ENCODE measurements around the gene CARD19. TPM values are rescaled to one million over a fixed set of nuclear protein-coding genes. Genes with fewer than 3 reads are reported as not detected.

CARD19 gene
- total RNA-seq = 128 and 129 TPM in 2 replicates

DNA sequence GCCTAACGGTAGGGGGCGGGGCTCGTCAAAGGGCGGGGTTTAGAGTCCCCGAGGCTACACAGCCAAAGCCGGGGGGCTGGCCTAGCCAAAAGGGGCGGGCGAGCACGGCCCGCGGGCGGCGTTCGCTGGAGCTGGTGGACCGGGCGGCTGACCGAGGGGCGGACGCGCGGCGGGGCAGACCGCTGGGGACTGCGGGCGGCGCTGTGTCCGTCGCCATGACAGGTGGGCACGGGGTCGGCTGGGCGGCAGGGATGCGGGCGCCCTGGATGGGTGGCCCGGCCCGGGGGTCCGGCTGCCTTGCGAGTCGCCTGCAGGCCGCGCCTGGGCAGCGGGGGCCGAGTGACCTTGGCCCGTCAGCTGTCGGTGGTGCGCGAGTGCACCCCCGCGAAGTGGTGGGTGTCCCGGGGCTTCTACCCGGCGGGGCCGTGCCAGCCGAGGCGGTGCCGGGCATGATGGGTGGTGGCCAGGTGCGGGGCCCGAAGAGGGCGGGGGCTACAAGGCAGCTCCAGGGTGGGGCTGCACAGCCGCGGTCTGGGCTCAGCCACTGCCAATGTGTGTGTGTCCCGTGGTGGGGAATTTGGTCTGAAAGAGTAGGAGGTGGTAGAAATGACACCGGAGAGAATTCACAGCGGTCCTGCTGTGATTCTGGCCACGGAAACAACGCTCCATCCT lies at the start of gene CARD19:
Gene CARD19, plus strand, starts transcription at position 87 of the 672 bp plus-strand sequence. Its CDS starts 129 bp downstream, at position 216.

DNA sequence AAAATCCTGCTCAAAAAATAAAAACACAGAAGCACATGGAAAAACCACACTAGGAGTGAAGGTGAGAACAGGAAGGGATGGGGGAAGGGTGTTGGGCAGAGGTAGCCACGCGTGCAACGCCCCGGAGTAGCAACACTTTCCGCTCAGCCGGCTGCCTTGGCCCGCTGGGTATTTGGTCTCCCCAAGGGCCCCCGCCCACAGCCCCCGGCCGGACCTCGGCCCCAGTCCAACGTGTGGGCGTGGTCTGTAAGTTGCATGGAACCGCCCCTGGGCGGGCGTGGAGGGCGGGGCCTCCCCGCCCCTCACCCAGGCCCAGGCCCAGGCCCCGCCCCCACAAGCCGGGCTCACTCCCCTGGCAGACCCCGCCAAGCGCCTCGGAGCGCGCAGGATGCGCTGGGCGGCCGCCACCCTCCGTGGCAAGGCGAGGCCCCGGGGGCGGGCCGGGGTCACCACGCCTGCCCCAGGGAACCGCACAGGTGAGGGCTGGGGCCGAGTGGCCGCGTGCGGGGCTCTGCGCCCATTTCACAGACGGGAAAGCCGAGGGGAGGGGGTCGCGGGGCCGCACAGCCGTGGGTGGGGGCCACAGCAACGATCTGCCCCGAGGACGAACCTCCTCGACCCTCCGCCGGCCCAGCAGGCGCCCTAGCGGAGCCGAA lies 37.5 kb upstream of the CARD19 start, which contains the start of gene SUSD3:
Gene SUSD3, plus strand, starts transcription at position 347 of the 656 bp plus-strand sequence. Its CDS starts 42 bp downstream, at position 389.

GRCh38 chr9:93134015-93134739 lies 38.2 kb downstream of the CARD19 start, which contains the start of gene NINJ1:
Gene NINJ1, minus strand, starts transcription at chr9:93134251. Its CDS starts 34 bp downstream, at chr9:93134217.

Other genes starting within 250 kb of the CARD19 start
- 3.6 and 4.4 TPM in 2 replicates for gene ZNF484, start 218.2 kb upstream of the CARD19 start, total RNA-seq
- gene FGD3, start 148.7 kb upstream of the CARD19 start, total RNA-seq = not detected in 2 replicates
- gene SUSD3, start 37.5 kb upstream of the CARD19 start, total RNA-seq = 4.7 and 5.6 TPM in 2 replicates
- 48.9 and 52.2 TPM in 2 replicates for gene NINJ1, start 38.0 kb downstream of the CARD19 start, total RNA-seq
- gene WNK2, start 87.9 kb downstream of the CARD19 start, total RNA-seq = under 0.01 TPM in 1 of 2 replicates, not detected in the other

Data from bronchus fibroblast of lung (primary cell).